HG03103 (cell line): ENCODE measurements around the gene FAM151B.

Source experiments
- ATAC-seq: cut with Tn5 transposase; IDR thresholded peaks from one replicate; pipeline ENCODE4 v1.9.1; 2021; ENCODE audit warnings: low read depth; ENCODE audit not compliant: unreplicated experiment

The FAM151B gene

GRCh38 chr5:80502800-80503199, 14.9 kb downstream of the FAM151B start:
- ATAC-seq: no peak

GRCh38 chr5:80503641-80504040, 15.7 kb downstream of the FAM151B start:
- ATAC-seq: no peak

- no peak for ATAC-seq
These were observed 16.9 kb downstream of the FAM151B start for GRCh38 chr5:80504833-80505232.

- ATAC-seq: no peak
These were observed 19.8 kb downstream of the FAM151B start for GRCh38 chr5:80507663-80508062.

GRCh38 chr5:80508844-80509243, 20.9 kb downstream of the FAM151B start:
- ATAC-seq: no peak

GRCh38 chr5:80509362-80509761, 21.5 kb downstream of the FAM151B start:
- ATAC-seq: no peak

- no peak for ATAC-seq
These were observed 28.9 kb downstream of the FAM151B start for GRCh38 chr5:80516826-80517225.

GRCh38 chr5:80540691-80541090, 52.8 kb downstream of the FAM151B start:
- no peak for ATAC-seq

- no peak for ATAC-seq
These were observed 53.5 kb downstream of the FAM151B start for GRCh38 chr5:80541392-80541791.

GRCh38 chr5:80554646-80555045, 66.7 kb downstream of the FAM151B start:
- ATAC-seq: no peak

- ATAC-seq: no peak
These were observed 67.2 kb downstream of the FAM151B start for GRCh38 chr5:80555099-80555498.

GRCh38 chr5:80559244-80559643, 71.3 kb downstream of the FAM151B start:
- no peak for ATAC-seq

- ATAC-seq: no peak
These were observed 77.4 kb downstream of the FAM151B start for GRCh38 chr5:80565330-80565729.

- ATAC-seq: no peak
These were observed 78.9 kb downstream of the FAM151B start for GRCh38 chr5:80566711-80567259.

GRCh38 chr5:80568251-80568650, 80.4 kb downstream of the FAM151B start:
- no peak for ATAC-seq

GRCh38 chr5:80569086-80569960, 81.4 kb downstream of the FAM151B start:
- ATAC-seq: no peak

GRCh38 chr5:80569961-80570786, 82.3 kb downstream of the FAM151B start, which contains the start of gene ANKRD34B:
Gene ANKRD34B, minus strand, starts transcription at chr5:80570280. Its CDS starts 10,261 bp downstream, at chr5:80560019.
- ATAC-seq: no peak

GRCh38 chr5:80573062-80573461, 85.2 kb downstream of the FAM151B start:
- no peak for ATAC-seq

- no peak for ATAC-seq
These were observed 88.5 kb downstream of the FAM151B start for GRCh38 chr5:80576383-80576782.

GRCh38 chr5:80577707-80578106, 89.8 kb downstream of the FAM151B start:
- no peak for ATAC-seq

- ATAC-seq: no peak
These were observed 91.2 kb downstream of the FAM151B start for GRCh38 chr5:80579050-80579449.
